Skeletal muscle cell (primary cell): ENCODE data around the gene SNX32.

Source experiments
- DNase-seq: peaks from one replicate; pipeline ENCODE4 v3.0.0-alpha.2; 2010; ENCODE audit warnings: low read depth
- H3K4me3 ChIP-seq: 2 replicates; pipeline ENCODE4 v1.5.1; 2011; ENCODE audit warnings: low read depth, mild to moderate bottlenecking, control low read depth, low read length, moderate library complexity

The SNX32 gene

DNA sequence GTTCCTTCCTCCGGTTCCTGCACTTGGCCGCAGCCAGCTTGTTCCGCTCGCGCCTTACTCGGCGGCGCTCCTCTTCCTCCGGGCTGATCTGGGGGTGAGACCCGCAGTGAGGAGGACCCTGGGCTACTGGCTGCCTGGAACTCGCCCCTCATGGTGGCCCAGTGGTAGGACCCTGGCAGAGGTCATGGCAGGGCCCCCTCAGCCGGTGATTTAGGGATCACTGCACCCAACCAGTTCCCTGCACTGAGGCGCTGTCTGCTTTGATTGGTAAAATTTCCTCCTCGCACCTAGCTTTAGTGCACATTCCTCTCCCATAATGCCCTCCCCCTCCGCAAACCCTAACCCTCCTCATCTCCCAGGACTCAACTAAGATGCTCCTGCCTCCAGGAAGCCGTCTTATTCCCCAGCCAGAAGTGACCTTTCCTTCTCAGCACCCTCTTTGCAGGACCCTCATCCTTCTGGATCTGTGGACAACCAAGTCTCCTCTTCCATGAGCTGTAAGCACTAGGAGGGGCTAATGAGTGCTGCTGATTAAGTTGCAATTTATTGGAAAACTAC, 60.4 kb downstream of the SNX32 start:
- no peak overlapping the region for H3K4me3 ChIP-seq
- DNase-seq = no peak

DNA sequence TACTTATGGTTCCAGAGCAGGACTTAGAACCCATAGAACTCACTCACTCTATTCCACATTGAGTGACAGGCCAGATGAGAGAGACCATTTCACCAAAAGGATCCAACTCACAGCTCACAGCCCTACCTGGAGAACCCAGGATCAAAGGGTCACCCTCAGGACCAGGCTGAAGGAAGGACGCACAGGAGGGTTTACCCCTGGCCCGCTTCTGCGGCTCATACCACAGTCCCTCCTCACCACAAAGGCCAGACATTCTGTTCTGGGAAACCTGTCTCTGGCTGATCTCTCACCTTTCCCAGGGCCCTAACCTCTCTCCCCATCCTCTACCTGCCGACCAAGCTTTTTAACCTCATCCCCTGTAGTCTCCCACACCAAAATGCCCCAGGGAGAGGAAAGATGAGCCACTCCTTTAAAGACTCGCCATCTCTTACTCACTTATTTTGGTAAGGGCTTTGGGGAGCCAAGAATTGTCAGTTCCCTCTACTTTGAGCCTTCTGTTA, 61.8 kb downstream of the SNX32 start:
- no peak overlapping the region for H3K4me3 ChIP-seq
- DNase-seq = no peak

DNA sequence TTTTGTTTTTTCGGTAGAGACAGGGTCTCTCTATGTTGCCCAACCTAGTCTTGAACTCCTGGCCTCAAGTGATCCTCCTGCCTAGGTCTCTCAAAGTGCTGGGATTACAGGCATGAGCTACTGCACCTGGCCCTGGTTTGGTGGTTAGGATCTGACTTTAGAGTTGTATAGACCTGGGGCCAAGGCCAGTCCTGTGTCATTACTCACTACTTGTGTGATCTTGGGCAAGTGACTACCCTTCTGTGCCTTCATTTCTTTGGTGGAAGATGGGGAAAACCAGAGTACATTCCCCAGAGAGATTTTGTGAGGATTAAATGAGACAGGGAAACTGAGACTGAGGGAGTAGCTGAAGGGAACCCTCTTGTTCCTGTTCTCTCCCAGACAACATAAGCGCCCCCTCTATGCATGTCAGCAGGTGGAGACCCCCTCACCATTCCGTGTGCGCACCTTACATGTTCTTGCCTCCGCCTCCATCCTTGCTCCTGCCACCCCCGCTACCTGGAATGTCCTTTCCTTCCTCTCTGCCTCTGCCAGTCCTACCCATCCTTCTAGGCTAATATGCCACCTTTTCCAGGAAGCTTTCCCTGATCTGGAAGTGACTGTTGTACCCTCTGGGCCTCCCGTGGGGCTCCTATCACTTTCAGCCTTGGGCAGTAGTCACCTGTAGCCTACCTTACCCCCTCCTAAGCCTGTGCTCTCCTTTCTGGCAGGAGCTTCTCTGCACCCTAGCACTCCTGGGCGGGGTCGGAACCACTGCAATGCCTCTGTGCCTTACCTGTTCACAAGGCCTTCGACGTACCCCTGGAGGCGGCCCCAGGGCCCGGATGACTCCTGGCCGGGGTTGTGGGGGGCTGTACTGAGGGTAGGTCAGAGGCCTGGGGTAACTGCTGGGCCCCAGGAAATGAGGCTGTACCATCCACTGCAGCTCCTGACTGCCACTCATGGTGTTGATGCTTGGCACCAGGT, 62.6 kb downstream of the SNX32 start:
- H3K4me3 ChIP-seq = peak overlapping the region; percentile 9
- no peak for DNase-seq

DNA sequence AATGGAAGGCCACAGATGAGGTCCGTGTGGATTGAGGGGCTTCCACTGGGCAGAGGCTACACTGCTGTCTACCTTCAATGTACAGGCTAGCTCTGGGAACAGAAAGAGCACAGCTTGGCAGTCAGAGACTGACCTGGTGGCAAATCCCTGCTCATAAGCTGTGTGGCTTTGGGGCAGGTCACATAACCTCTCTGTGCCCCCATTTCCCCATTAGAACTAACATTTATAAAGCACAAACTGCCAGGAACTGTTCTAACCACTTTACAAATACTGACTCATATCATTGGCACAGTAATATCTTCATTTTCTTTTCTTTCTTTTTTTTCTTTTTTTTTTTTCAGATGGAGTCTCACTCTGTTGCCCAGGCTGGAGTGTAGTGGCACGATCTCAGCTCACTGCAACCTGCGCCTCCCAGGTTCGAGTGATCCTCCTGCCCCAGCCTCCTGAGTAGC, 63.3 kb downstream of the SNX32 start:
- H3K4me3 ChIP-seq = peak overlapping the region; percentile 9
- no peak for DNase-seq

GRCh38 chr11:65898656-65899355, 65.0 kb downstream of the SNX32 start:
- H3K4me3 ChIP-seq = peak overlapping the region; percentile 85
- no peak for DNase-seq

GRCh38 chr11:65899356-65900124, 65.8 kb downstream of the SNX32 start:
- peak overlapping the region; percentile 85 for H3K4me3 ChIP-seq
- no peak for DNase-seq

DNA sequence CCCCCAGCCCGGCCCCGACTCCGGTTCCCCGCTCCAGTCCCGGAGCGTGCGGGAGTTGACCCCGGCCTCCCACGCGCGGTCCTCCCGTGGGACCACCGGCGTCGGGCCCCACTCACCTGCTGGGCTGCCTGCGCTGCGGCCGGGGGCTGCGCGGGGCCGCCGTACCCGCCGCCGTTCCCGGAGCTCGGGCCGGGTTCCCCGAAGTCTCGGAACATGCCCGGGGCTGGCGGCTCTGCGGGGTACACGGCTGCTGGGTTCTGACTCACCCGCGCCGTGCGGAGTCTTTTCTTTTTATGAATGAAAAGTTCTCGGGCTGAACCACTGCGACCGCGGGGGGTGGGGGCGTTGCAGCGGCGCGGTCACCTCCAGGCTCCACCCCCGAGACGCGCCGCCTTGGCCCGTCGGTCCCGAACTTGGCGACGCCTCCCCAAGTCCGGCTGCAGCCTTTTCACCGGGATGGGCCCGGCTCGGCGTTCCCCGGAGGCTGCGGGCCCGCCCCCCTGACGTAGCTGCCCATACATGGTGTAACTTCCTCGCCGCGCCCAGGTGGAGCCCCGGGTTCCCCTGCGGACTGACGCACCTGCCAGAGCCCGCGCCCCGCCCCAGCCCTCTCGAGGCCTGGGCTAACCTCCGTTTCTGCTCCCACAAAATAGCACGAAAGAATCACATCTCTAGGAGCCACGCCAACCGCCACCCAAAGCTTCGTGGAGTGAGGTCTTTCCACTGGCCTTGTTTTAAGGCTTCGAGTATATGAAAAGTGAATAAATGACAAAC, 66.5 kb downstream of the SNX32 start, which contains the start of gene FOSL1:
Gene FOSL1 (minus strand): TSS at position 264 of the 774 bp plus-strand sequence. CDS start 49 bp downstream, at position 215.
- DNase-seq = peak; percentile 86
- H3K4me3 ChIP-seq = peak within 1 kb of the TSS; percentile 85

DNA sequence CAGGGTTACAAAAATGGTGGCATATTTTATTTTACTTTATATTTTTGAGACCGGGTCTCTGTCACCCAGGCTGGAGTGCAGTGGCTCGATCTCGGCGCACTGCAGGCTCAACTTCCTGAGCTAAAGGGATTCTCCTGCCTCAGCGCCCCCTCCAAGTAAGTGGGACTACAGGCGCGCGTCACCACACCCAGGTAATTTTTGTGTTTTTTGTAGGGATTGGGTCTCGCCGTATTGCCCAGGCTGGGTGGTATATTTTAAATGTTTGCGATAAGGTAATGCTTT, 67.1 kb downstream of the SNX32 start:
- no peak for DNase-seq

GRCh38 chr11:65903068-65903481, 69.3 kb downstream of the SNX32 start:
- DNase-seq = no peak

More for the DNA sequence above, 67.1 kb downstream of the SNX32 start:
- peak overlapping the region; percentile 85 for H3K4me3 ChIP-seq

More at GRCh38 chr11:65903068-65903481, 69.3 kb downstream of the SNX32 start:
- H3K4me3 ChIP-seq = no peak overlapping the region
